Measurements from ENCODE around the gene ARHGEF9. TPM values are rescaled to one million over a fixed set of nuclear protein-coding genes. Genes with fewer than 3 reads are reported as not detected.
"Not testable (repeated sequence)": the region's sequence is repeated elsewhere in the genome, so short reads cannot be mapped to it uniquely, and the experiment has no call there.

ARHGEF9 gene
- total and polyA plus RNA-seq, 4 experiments from 2014 or later = 4.4 to 27.4 (median 13.9) TPM

GRCh38 chrX:63645748-63646147, 139.3 kb downstream of the ARHGEF9 start:
- DNase-seq; H3K27ac Mint-ChIP-seq; H3K27me3 Mint-ChIP-seq; CTCF ChIA-PET (ENCODE audit: partially characterized antibody); intact Hi-C loops (cut with micrococcal nuclease); H3K27ac ChIP-seq (ENCODE audit: low read depth, low read length); H3K9me3 Mint-ChIP-seq; H3K4me3 ChIP-seq (ENCODE audit: low read length in 2 of 2); H3K4me1 Mint-ChIP-seq; H3K27me3 ChIP-seq (ENCODE audit: insufficient read depth, low read length); H3K36me3 ChIP-seq (ENCODE audit: insufficient read depth, low read length); POLR2A ChIA-PET (ENCODE audit: partially characterized antibody); H3K9me3 ChIP-seq (ENCODE audit: control insufficient read depth in 1 of 2, low read length in 2 of 2); H3K4me3 Mint-ChIP-seq; H3K4me1 ChIP-seq (ENCODE audit: insufficient read depth, low read length): not testable (repeated sequence)
- peaks cover 21 to 33% of the 10 kb centered on the region in 2 donors for H3K36me3 Mint-ChIP-seq

GRCh38 chrX:63635750-63636149, 149.3 kb downstream of the ARHGEF9 start:
- H3K9me3 Mint-ChIP-seq = peaks cover 0 to 27% (median 14%) of the 10 kb centered on the region in 8 donors
- no peaks in the 10 kb centered on the region for H3K4me1 Mint-ChIP-seq
- DNase-seq = no peak
- ChIA-PET CTCF (ENCODE audit: partially characterized antibody) (no interaction called here), POLR2A (ENCODE audit: partially characterized antibody) (no interaction called here)
- H3K36me3 Mint-ChIP-seq = peaks cover 46 to 67% of the 10 kb centered on the region in 2 donors
- Histone ChIP-seq H3K9me3 (ENCODE audit: control insufficient read depth in 1 of 2, low read length in 2 of 2) (no peaks in the 10 kb centered on the region), H3K27me3 (ENCODE audit: insufficient read depth, low read length) (no peaks in the 10 kb centered on the region), H3K36me3 (ENCODE audit: insufficient read depth, low read length) (no peaks in the 10 kb centered on the region), H3K4me3 (ENCODE audit: low read length in 2 of 2) (no peak overlapping the region), H3K27ac (ENCODE audit: low read depth, low read length) (no peak overlapping the region), H3K4me1 (ENCODE audit: insufficient read depth, low read length) (no peaks in the 10 kb centered on the region)
- intact Hi-C loops (cut with micrococcal nuclease) = no loop called here
- H3K27ac Mint-ChIP-seq = no peak overlapping the region
- H3K27me3 Mint-ChIP-seq = no peaks in the 10 kb centered on the region
- H3K4me3 Mint-ChIP-seq = no peak overlapping the region

- DNase-seq = no peak
- ChIA-PET CTCF (ENCODE audit: partially characterized antibody) (no interaction called here), POLR2A (ENCODE audit: partially characterized antibody) (no interaction called here)
- Mint-ChIP-seq H3K9me3 (peaks cover 0 to 9% (median 5%) of the 10 kb centered on the region in 8 donors), H3K27me3 (no peaks in the 10 kb centered on the region), H3K36me3 (no peaks in the 10 kb centered on the region), H3K27ac (no peak overlapping the region), H3K4me1 (no peaks in the 10 kb centered on the region), H3K4me3 (no peak overlapping the region)
- Histone ChIP-seq H3K27me3 (ENCODE audit: insufficient read depth, low read length) (no peaks in the 10 kb centered on the region), H3K4me3 (ENCODE audit: low read length in 2 of 2) (no peak overlapping the region), H3K9me3 (ENCODE audit: control insufficient read depth in 1 of 2, low read length in 2 of 2) (no peaks in the 10 kb centered on the region), H3K27ac (ENCODE audit: low read depth, low read length) (no peak overlapping the region), H3K4me1 (ENCODE audit: insufficient read depth, low read length) (no peaks in the 10 kb centered on the region), H3K36me3 (ENCODE audit: insufficient read depth, low read length) (no peaks in the 10 kb centered on the region)
- intact Hi-C loops (cut with micrococcal nuclease) = no loop called here
Observed at GRCh38 chrX:63613531-63614028, 171.4 kb downstream of the ARHGEF9 start.

- H3K36me3 ChIP-seq (ENCODE audit: insufficient read depth, low read length) = no peaks in the 10 kb centered on the region
- Mint-ChIP-seq H3K27me3 (peaks cover 0 to 3% of the 10 kb centered on the region in 2 donors), H3K36me3 (no peaks in the 10 kb centered on the region), H3K27ac (no peak overlapping the region), H3K4me3 (no peak overlapping the region), H3K4me1 (no peaks in the 10 kb centered on the region), H3K9me3 (peaks cover 0 to 2% (median 0%) of the 10 kb centered on the region in 8 donors)
- ChIA-PET POLR2A (ENCODE audit: partially characterized antibody) (no interaction called here), CTCF (ENCODE audit: partially characterized antibody) (no interaction called here)
- intact Hi-C loops (cut with micrococcal nuclease) = no loop called here
- no peak overlapping the region for H3K4me3 ChIP-seq (ENCODE audit: low read length in 2 of 2)
- no peak for DNase-seq
- H3K27ac ChIP-seq (ENCODE audit: low read depth, low read length) = no peak overlapping the region
- H3K4me1 ChIP-seq (ENCODE audit: insufficient read depth, low read length) = no peaks in the 10 kb centered on the region
- no peaks in the 10 kb centered on the region for H3K9me3 ChIP-seq (ENCODE audit: control insufficient read depth in 1 of 2, low read length in 2 of 2)
- H3K27me3 ChIP-seq (ENCODE audit: insufficient read depth, low read length) = no peaks in the 10 kb centered on the region
Observed at GRCh38 chrX:63585936-63586335, 199.1 kb downstream of the ARHGEF9 start.

Small RNAs within 50 kb of the gene (microRNA-seq; reads per million reads assigned to microRNA genes)
- gene MIR1468 (ENCODE audit: borderline microRNAs expressed, borderline number of aligned reads, borderline replicate concordance) = 2.9 reads per million, percentile 8 among the genes with 10 or more reads in this experiment
